NCI-H1694 (cell line): ENCODE measurements around the gene ZNF423.

ENCODE experiments used
- DNase-seq: peaks from one replicate; lab custom pipeline; 2025; lab: John Stamatoyannopoulos, UW

ZNF423 gene

DNA sequence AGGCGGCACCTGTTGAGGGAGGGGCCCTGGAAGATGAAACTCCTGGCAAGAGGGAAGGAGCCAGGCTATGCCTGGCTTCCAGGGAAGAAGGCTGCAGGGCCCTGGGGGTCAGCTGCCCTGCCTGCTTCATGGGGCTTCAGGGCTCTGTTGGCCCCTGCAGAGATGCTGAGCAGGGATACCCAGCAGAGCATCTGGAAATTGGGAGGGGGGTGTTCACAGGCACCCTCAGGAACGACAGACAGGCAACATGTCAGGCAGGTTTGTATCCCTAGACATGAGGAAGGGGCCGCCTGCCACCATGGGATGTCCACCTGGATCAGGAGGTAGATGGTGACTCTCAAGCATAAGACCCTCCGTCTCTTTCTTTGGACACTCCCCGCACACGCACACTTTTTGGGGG is 13.8 kb upstream of the ZNF423 start:
- no peak for DNase-seq

- no peak for DNase-seq
Measured at GRCh38 chr16:49867796-49868668, 12.1 kb upstream of the ZNF423 start.

DNA sequence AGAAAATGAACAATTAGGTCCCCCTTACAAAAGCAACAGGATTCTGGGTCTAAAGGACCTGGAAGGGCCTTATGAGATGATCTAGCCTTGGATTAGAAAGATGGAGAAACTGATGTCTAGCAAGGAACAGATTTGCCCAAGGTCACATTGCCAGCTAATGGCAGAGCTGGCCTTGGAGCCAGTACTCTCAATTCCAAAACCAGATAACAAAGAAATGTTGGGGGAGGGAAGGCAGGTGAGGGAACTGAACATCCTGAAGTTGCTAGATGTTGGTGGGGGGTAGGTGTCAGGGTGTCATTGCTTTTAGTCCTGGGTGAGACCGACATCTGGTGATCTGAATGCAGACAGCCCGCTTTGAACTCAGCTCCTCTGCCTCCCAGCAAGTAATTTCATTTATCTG is 11.3 kb upstream of the ZNF423 start:
- no peak for DNase-seq

DNA sequence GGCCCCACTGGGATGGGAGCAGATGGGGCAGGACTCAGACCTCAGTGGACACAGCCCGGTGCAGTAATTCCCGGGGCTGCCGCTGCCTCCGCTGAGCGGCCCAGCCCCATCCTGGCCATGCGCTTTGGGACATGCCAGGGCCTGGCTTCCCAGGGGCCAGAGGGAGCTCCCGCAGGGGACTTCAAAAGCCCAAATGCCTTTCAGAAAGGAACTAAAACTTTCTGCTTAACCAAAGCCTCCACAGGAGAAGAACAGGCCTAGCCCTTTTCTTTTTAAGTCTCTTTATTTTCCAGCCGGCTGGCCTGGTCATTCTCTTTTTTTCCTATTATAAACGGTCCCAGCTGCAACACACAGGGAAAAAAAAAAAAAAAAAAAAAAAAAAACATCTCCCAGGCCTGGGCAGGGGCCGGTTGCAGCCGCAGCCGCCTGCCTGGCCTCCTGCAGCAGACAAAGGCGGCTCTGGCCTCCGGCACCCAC is 10.7 kb upstream of the ZNF423 start:
- no peak for DNase-seq

- no peak for DNase-seq
Measured at GRCh38 chr16:49862694-49863093, 6.8 kb upstream of the ZNF423 start.

- DNase-seq = no peak
Measured at GRCh38 chr16:49861299-49861698, 5.4 kb upstream of the ZNF423 start.

GRCh38 chr16:49860593-49860992 is 4.7 kb upstream of the ZNF423 start:
- DNase-seq = no peak

- DNase-seq = peak; percentile 53
Measured at GRCh38 chr16:49859125-49859811, 3.4 kb upstream of the ZNF423 start.

DNA sequence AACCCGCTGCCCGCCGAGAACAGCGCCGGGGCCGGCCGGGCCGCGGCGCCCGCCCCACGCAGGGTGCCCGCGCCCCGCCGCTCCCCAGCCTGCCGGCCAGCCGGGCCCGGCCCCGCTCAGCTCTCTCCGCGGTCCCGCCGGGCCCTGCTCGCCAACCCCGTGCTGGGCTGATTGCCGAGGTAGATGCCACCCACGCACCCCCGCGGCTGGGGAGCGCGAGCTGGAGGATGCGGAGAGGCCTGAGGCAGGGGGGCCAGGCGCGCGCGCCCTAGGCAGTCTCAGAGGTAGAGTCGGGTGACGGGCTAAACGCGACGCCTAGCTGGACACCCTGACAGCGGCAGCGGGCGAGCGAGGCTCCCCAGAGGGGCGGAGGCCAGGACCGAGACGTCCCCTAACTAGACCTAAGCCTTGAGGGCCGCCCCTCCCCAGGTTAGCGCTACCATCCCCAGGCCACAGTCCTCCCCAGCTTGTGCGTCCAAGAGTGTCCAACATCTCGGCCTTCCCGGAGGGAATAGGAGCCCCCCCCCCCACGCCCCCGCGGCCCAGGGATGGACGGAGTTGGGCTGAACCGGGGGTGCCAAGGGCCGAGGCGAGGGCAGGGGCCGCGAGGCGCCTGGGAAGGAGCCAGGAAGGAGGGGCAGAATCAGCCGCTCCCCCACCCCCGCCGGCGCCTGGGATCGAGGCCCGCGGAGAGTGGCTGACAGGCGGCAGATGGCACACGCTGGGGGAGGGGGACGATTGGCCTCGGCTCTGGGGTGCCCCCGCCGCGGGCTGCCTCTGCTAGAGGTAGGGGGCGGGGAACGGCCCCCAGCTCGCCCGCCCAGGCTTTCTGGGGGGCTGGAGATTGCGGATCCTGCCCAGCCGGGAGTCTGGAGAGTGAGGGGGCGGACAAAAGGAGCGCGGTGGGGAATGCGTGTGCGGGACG is 2.5 kb upstream of the ZNF423 start:
- DNase-seq = peak; percentile 59

DNA sequence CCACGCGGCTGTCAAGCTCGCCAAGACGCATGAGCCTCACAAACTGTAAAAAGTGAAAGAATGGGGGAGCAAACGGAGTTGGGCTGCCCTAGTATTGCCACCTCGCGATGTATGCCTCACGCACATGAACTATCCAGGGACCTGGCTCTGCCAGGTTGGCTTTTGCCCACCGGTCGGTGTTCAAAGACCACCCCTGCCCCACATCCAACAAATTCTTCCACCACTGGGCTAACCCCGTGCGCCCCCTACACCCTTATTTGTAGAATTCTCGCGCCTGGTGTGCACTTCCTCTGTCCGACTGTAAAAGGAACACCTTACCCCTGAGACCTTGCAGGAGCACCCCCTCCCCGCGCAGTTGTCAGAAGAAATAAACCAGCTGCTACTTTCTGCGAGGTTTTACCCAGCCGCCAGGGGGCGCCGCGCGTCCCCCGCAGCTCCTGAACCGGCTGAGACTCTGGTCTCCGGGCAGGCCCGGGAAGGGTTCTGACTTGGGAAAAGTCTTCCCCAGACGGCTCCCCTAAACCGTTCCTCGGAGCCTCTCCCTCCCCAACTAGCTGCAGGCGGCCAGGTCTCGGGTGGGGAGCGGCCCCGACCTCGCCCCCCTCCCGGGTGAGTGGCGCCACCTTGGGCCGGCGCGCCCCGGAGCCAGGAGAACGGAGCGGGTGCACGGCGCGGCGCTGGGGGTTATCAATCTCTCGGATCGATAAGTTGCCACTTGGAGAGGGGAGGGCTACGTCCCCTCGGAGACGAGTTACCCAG is 1.7 kb upstream of the ZNF423 start:
- peak; percentile 54 for DNase-seq

GRCh38 chr16:49856672-49857330 is 889 bp upstream of the ZNF423 start:
- no peak for DNase-seq

GRCh38 chr16:49855280-49855821 is 561 bp downstream of the ZNF423 start:
- DNase-seq = no peak

DNA sequence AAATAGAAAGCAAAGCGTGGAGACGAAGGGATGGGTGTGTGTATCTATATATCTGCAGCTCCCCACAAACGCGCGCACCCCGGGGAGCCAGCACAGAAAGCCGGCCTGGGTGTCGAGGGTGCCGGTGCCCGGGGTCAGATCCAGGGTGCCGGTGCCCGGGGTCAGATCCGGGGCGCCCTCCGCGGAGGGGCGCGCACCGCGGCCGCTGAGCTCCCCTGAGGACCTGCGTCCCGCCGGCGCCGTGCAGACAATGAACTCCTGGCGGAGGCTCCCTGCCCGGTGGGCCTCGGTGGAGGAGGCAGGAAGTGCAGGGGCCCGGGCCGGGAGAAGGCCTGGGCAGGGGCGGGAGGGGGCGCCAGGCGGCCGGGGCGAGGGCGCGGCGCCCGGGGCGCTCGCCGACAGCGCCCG is 1.1 kb downstream of the ZNF423 start:
- no peak for DNase-seq

GRCh38 chr16:49854188-49854795 is 1.6 kb downstream of the ZNF423 start:
- no peak for DNase-seq

- DNase-seq = no peak
Measured at GRCh38 chr16:49852279-49852678, 3.6 kb downstream of the ZNF423 start.

DNA sequence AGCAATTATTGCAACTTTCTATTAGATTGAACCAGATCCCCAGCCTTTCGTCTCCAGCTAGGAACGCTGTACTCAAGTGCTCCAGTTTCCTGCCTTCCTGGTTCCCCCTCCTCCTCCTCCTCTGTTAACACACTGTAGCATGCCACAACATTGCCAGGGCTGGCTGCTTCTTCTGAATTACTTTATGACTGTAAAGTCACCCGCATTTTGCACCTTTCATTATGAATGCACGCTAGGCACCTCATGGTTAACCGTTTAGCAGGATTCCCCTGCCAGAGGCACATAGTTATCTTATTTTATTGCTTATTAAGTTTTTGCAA is 4.5 kb downstream of the ZNF423 start:
- DNase-seq = no peak

DNA sequence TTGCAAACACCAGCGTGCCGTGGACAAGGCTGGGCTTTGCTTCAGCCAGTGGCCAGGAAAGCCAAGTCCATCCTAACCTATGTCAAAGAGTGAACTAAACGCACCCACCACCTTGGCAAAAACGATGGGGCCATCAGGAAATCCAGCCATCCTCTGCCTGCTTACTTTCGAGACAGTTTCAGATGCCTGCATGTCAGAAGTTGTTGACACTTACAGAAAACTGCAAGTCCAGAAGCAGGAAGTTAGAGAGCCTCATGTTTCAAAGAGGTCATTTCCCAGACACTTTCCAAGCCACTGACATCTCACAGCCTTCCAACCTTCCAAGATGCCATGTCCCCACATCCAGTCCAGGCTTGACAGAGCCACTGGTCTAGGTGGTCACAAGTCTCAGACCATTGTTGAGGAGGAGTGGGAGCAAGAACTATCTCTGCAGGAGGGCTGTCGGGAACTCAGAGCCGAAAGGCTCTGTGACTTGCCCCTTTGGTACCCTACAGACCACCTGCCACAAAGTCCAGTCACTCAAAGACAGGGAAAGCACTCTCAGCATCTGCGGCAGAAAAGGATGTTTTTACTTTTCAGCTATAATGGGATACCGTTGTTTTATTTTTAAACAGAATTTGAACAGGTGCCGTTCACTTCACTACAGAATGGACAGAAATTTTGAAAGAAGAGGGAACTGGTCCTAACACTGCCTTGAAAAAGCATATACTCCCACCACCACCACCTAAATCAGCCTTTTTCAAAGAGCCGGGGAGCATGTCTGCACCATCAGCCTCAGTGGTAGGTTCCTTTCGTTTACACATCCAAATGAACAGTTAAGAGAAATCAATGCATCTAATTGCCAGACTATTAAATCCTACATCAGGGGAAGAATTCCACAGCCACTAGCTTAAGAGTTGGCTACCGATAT is 5.1 kb downstream of the ZNF423 start:
- no peak for DNase-seq

DNA sequence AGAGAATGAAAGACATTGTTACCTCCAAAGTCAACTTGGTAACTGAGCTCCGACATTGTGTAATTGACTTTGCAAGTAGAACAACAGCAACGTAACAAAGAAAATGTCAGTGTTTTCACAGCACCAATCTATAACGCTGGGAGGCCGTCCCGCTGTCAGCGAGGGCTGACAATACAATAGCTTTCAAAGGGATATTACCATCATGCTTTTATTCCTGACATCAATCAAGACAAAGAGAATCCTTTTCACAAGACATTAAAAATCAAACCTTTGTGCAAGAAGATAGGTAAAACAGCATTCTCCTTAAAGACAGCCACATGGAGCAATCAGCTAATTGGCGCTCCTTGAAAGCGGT is 6.2 kb downstream of the ZNF423 start:
- DNase-seq = no peak

GRCh38 chr16:49849037-49849753 is 6.7 kb downstream of the ZNF423 start:
- DNase-seq = no peak
